T-cell (primary cell): ENCODE results near the gene BPI. TPM values are rescaled to one million over a fixed set of nuclear protein-coding genes. Genes with fewer than 3 reads are reported as not detected.
"Not testable (repeated sequence)": the region's sequence is repeated elsewhere in the genome, so short reads cannot be mapped to it uniquely, and the experiment has no call there.

Experiments
- ATAC-seq, 4 experiments: fragments of 200-7000 bp in 3 of 4; fragments of 150-1000 bp in 1 of 4; cut with Tn5 transposase; replicated peaks in 1 of 4; 1 replicate in 3 of 4; 2 replicates in 1 of 4; pipeline ENCODE4 v1.10.0; 2021; ENCODE audit warnings: moderate library complexity in 3 of 4, mild to moderate bottlenecking in 2 of 4, moderate number of reproducible peaks in 1 of 4
- CTCF ChIA-PET, 2 donors: fragments of 300-600 bp; sonication (Branson Sonifier 250); formaldehyde crosslinking; loops; one replicate each; lab custom pipeline; 2022; ENCODE audit warnings: antibody characterized with exemption in 2 of 2; lab: Charles Lee
- POLR2A ChIA-PET, 2 donors: fragments of 300-600 bp; sonication (Branson Sonifier 250); formaldehyde crosslinking; loops; one replicate each; lab custom pipeline; 2022; ENCODE audit warnings: antibody characterized with exemption in 2 of 2; lab: Charles Lee
- DNase-seq, 35 experiments: peaks; one replicate each; pipeline versions ENCODE4 v3.0.0 to v3.0.0-alpha.2; 2013 to 2023
- H3K27ac ChIP-seq: one replicate; pipeline ENCODE4 v1.5.1; 2013; ENCODE audit warnings: low read length
- H3K27me3 ChIP-seq, 2 experiments: replicated peaks in 1 of 2; 1 replicate in 1 of 2; 2 replicates in 1 of 2; pipeline versions ENCODE4 v1.6.1 to v1.7.0; 2013; ENCODE audit warnings: low read length in 1 of 2, mixed read lengths in 1 of 2; ENCODE audit not compliant: control insufficient read depth in 2 of 2, insufficient read depth in 2 of 2; ENCODE audit errors: extremely low read depth in 1 of 2
- H3K36me3 ChIP-seq, 2 donors: 1 replicate in 1 of 2; 2 replicates in 1 of 2; pipeline versions ENCODE4 v1.6.1 to v1.7.0; 2013; ENCODE audit warnings: low read length in 1 of 2; ENCODE audit not compliant: control insufficient read depth in 2 of 2, insufficient read depth in 1 of 2; ENCODE audit errors: extremely low read depth in 1 of 2
- H3K4me1 ChIP-seq, 2 experiments: 1 replicate in 1 of 2; 2 replicates in 1 of 2; pipeline versions ENCODE4 v1.6.1 to v1.7.0; 2013; ENCODE audit warnings: low read length in 2 of 2, mixed read lengths in 1 of 2; ENCODE audit not compliant: insufficient read depth in 2 of 2, control insufficient read depth in 1 of 2; ENCODE audit errors: extremely low read depth in 1 of 2
- H3K4me3 ChIP-seq, 2 donors: 1 replicate in 1 of 2; 2 replicates in 1 of 2; pipeline versions ENCODE4 v1.5.1 to v1.7.0; 2013; ENCODE audit warnings: mild to moderate bottlenecking in 2 of 2, low read length in 1 of 2, moderate library complexity in 1 of 2; ENCODE audit not compliant: control insufficient read depth in 1 of 2; ENCODE audit errors: extremely low read depth in 1 of 2
- H3K9me3 ChIP-seq: 2 replicates; pipeline ENCODE4 v1.7.0; 2013
- H3K27ac Mint-ChIP-seq, 2 donors: one replicate each; pipeline ENCODE4 v1.8.0; 2020 to 2021; ENCODE audit warnings: mild to moderate bottlenecking in 2 of 2, mixed read lengths in 2 of 2
- H3K27me3 Mint-ChIP-seq, 2 donors: one replicate each; pipeline ENCODE4 v1.8.0; 2021 to 2022; ENCODE audit warnings: mixed read lengths in 2 of 2
- H3K36me3 Mint-ChIP-seq: one replicate; pipeline ENCODE4 v1.8.0; 2021; ENCODE audit warnings: mixed read lengths
- H3K4me1 Mint-ChIP-seq, 3 donors: one replicate each; pipeline ENCODE4 v1.8.0; 2020 to 2022; ENCODE audit warnings: mixed read lengths in 3 of 3, mild to moderate bottlenecking in 1 of 3
- H3K4me3 Mint-ChIP-seq, 3 donors: one replicate each; pipeline ENCODE4 v1.8.0; 2020 to 2022; ENCODE audit warnings: mild to moderate bottlenecking in 3 of 3, mixed read lengths in 3 of 3, moderate library complexity in 3 of 3
- H3K9me3 Mint-ChIP-seq, 3 donors: one replicate each; pipeline ENCODE4 v1.8.0; 2020 to 2022; ENCODE audit warnings: mixed read lengths in 3 of 3
- WGBS: methylation state at CpG from one replicate; pipeline ENCODE4 v1.1.5; 2013; ENCODE audit warnings: missing lambda C conversion rate; ENCODE audit not compliant: insufficient coverage; 5-methylcytosine and 5-hydroxymethylcytosine counted together
- total RNA-seq, 35 experiments: library from RNA in 6 of 35; stranded (reverse) in 6 of 35; fragments of 120-200 nt in 1 of 35; gene quantifications; one replicate each; pipeline versions ENCODE4 v1.2.1 to v1.2.4 and lab custom pipeline; 2013 to 2026

The BPI gene
- not detected for total RNA-seq
- total RNA-seq (2013), result not detected
- total RNA-seq (lab: John Stamatoyannopoulos, UW), result 0 reads per million in 29 experiments

DNA sequence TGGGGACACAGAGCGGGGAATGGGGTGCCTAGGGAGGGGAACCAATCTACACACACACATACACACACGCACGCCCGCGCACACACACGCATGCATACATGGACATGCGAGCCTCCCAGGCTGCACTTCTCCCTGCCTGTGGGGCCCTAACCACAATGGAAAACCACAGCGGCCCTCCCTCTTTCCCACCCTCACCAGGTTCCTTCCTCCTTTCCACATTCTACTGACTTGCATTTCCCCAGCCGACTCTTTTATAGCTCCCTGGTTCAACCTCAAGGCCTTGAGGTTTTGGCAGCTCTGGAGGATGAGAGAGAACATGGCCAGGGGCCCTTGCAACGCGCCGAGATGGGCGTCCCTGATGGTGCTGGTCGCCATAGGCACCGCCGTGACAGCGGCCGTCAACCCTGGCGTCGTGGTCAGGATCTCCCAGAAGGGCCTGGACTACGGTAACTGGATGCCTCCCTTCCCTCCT lies at the start of gene BPI:
BPI (plus strand) TSS at position 249 of the 472 bp plus-strand sequence; CDS start at position 317, 68 bp downstream.
- Histone ChIP-seq H3K27me3 (peaks cover 0 to 66% of the 10 kb centered on the region in 2 experiments), H3K36me3 (no peaks in the 10 kb centered on the region), H3K4me1 (peaks cover 0 to 7% of the 10 kb centered on the region in 2 experiments), H3K27ac (no peak within 1 kb of the TSS), H3K9me3 (no peaks in the 10 kb centered on the region), H3K4me3 (no peak within 1 kb of the TSS)
- H3K4me1 Mint-ChIP-seq, result peaks cover 10 to 20% (median 15%) of the 10 kb centered on the region in 3 donors
- DNase-seq, result peak in 1 of 35 experiments; percentile 33
- WGBS, result 3% methylated on average over 14 of the region's 21 CpGs
- no peak within 1 kb of the TSS for H3K27ac Mint-ChIP-seq
- H3K36me3 Mint-ChIP-seq, result no peaks in the 10 kb centered on the region
- POLR2A ChIA-PET, result no interaction called here
- no peaks in the 10 kb centered on the region for H3K9me3 Mint-ChIP-seq
- ATAC-seq, result peak in 1 of 4 experiments; percentile 37
- H3K27me3 Mint-ChIP-seq, result peaks cover 54 to 60% of the 10 kb centered on the region in 2 donors
- CTCF ChIA-PET, result interaction anchor here in 1 of 2 donors (0.6 kb wide), 1 partner anchor 1652 kb away, joined by 4 read pairs; no protein-coding TSS in a partner anchor
- no peak within 1 kb of the TSS for H3K4me3 Mint-ChIP-seq

DNA sequence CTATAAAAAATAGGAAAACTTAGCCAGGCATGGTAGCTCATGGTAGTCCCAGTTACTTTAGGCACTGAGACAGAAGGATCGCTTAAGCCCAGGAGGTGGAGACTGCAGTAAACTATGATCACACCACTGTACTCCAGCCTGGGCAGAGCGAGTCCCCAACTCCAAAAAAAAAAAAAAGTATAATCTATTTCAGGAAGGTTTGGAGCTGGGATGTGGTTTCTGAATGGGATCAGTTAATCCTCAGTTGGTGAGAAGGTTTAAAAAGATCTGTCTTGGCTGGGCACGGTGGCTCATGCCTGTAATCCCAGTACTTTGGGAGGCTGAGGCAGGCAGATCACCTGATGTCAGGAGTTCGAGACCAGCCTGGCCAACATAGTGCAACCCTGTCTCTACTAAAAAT lies 49.3 kb upstream of the BPI start:
- peaks cover 25 to 37% of the 10 kb centered on the region in 2 donors for H3K27me3 Mint-ChIP-seq
- H3K4me1 Mint-ChIP-seq, DNase-seq, H3K9me3 Mint-ChIP-seq, H3K27ac Mint-ChIP-seq, H3K4me3 Mint-ChIP-seq, H3K4me3 ChIP-seq, ATAC-seq, H3K4me1 ChIP-seq, POLR2A ChIA-PET, H3K36me3 ChIP-seq, H3K27ac ChIP-seq, H3K36me3 Mint-ChIP-seq, H3K9me3 ChIP-seq: not testable (repeated sequence)
- CTCF ChIA-PET, result interaction anchor here in 1 of 2 donors (0.7 kb wide), 1 partner anchor 69 kb away, joined by 4 read pairs; no protein-coding TSS in a partner anchor
- peaks cover 0 to 40% of the 10 kb centered on the region in 2 experiments for H3K27me3 ChIP-seq
- 100% methylated on average over 1 of the region's 4 CpGs for WGBS

DNA sequence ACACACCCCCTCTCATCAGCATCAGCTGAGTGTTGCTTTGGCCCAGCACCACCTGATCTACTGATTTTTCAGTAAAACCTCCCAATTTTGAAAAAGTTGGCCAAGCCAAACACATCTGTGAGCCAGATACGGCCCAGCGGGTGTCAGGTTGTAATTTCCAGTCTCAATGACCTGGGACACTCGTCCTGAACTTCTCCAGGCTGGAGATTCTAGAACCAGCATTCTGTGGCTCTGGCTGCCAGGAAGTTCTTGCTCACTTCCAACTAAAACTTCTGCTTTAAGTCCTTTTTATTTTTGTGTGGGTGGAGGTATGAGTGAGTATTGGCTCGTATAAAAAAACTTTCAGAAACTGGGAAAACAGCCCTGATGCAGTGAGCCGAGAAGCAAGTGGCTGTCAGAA lies 48.6 kb upstream of the BPI start:
- POLR2A ChIA-PET, result no interaction called here
- DNase-seq, result no peak
- Histone ChIP-seq H3K36me3 (no peaks in the 10 kb centered on the region), H3K27ac (no peak overlapping the region), H3K9me3 (no peaks in the 10 kb centered on the region), H3K4me3 (no peak overlapping the region), H3K4me1 (peaks cover 0 to 3% of the 10 kb centered on the region in 2 experiments), H3K27me3 (peaks cover 0 to 46% of the 10 kb centered on the region in 2 experiments)
- CTCF ChIA-PET, result interaction anchor here in 1 of 2 donors (0.7 kb wide), 1 partner anchor 68 kb away, joined by 4 read pairs; no protein-coding TSS in a partner anchor
- ATAC-seq, result no peak
- 82% methylated on average over 4 of the region's 5 CpGs for WGBS
- Mint-ChIP-seq H3K27ac (no peak overlapping the region), H3K27me3 (peaks cover 33 to 44% of the 10 kb centered on the region in 2 donors), H3K36me3 (no peaks in the 10 kb centered on the region), H3K4me1 (peaks cover 0 to 4% (median 3%) of the 10 kb centered on the region in 3 donors), H3K9me3 (no peaks in the 10 kb centered on the region), H3K4me3 (no peak overlapping the region)

DNA sequence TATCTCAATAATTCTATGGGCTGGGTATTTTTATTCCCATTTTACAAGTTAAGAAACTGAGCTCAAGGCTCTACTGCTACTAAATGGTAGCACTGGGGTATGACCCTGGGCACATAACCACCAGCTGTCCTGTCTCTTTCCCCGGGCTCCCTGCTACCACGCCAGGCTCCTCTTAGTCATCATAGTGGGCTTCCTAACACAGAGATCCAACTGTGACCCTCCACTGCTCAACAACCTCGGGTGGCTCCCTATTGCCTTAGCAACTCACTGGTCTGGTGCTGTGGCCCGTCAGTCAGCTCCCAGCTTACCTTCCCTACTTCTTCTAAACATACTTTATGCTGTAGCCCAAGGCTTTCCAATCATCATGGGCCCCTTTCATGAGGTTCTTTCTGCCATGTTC lies 47.9 kb upstream of the BPI start:
- no peaks in the 10 kb centered on the region for H3K36me3 Mint-ChIP-seq
- Histone ChIP-seq H3K4me1 (peaks cover 0 to 4% of the 10 kb centered on the region in 2 experiments), H3K9me3 (no peaks in the 10 kb centered on the region), H3K36me3 (no peaks in the 10 kb centered on the region), H3K4me3 (no peak overlapping the region), H3K27me3 (peaks cover 1 to 50% of the 10 kb centered on the region in 2 experiments), H3K27ac (no peak overlapping the region)
- peaks cover 37 to 48% of the 10 kb centered on the region in 2 donors for H3K27me3 Mint-ChIP-seq
- ChIA-PET POLR2A (no interaction called here), CTCF (no interaction called here)
- 75% methylated on average over 3 of the region's 4 CpGs for WGBS
- H3K27ac Mint-ChIP-seq, result no peak overlapping the region
- DNase-seq (no peak), ATAC-seq (no peak)
- H3K4me3 Mint-ChIP-seq, result no peak overlapping the region
- H3K9me3 Mint-ChIP-seq, result no peaks in the 10 kb centered on the region
- H3K4me1 Mint-ChIP-seq, result peaks cover 3 to 6% (median 4%) of the 10 kb centered on the region in 3 donors

DNA sequence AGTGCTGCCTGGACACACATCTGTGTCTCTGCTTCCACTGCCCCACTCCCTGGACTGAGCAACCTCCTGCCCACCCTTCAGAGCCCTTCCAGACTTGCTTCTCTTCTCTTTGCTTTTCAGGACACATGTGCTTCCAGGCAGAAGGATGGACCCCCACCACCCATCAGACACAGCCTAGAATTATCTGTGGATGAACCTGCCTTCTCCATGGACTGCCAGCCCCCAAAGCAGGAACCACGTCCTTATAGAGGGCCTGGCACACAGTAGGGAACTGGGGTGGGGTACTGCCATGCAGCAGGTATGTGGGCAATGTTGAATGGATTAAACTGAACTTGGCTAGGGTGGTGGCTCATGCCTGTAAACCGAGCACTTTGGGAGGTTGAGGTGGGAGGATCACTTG lies 47.0 kb upstream of the BPI start:
- ATAC-seq, result no peak
- ChIA-PET CTCF (no interaction called here), POLR2A (no interaction called here)
- H3K4me3 ChIP-seq, result no peak overlapping the region
- peaks cover 6 to 8% (median 7%) of the 10 kb centered on the region in 3 donors for H3K4me1 Mint-ChIP-seq
- no peak overlapping the region for H3K27ac ChIP-seq
- H3K36me3 ChIP-seq, result no peaks in the 10 kb centered on the region
- no CpG with 5 or more reads among the region's 2 CpGs for WGBS
- peaks cover 43 to 55% of the 10 kb centered on the region in 2 donors for H3K27me3 Mint-ChIP-seq
- H3K36me3 Mint-ChIP-seq, result no peaks in the 10 kb centered on the region
- no peak overlapping the region for H3K4me3 Mint-ChIP-seq
- no peaks in the 10 kb centered on the region for H3K9me3 Mint-ChIP-seq
- DNase-seq, result no peak
- peaks cover 0 to 4% of the 10 kb centered on the region in 2 experiments for H3K4me1 ChIP-seq
- H3K27me3 ChIP-seq, result peaks cover 4 to 56% of the 10 kb centered on the region in 2 experiments
- H3K27ac Mint-ChIP-seq, result no peak overlapping the region
- no peaks in the 10 kb centered on the region for H3K9me3 ChIP-seq

DNA sequence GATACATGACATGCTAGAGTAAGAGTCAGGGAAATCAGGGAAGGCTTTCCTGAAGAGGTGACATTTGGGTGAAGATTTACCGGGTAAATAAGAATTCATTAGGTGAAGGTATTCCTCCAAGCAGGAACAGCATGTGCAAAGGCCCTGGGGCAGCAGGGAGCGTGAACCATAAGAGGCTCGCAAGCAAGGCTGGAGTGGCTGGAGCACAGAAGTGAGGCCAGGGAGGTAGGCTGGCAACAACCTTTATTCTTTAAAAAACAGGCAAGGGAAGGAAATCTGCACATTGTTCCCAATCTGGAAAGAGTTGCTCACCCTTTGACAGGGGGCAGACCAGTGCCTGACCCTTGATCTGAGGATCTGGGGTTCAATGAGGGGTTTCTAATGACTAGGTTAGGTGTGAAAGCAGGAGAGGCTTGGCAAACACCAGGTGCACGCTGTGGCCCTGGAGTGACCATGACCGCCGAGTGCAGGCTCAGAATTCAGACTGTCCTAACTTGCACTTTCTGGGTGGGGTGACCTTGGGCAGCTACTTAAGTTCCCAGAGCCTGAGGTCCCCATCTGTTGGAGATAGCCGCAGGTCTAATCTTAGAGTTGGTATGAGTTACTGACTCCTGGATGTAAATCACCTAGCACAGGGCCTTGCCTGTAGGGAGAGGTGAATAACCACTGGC lies 45.3 kb upstream of the BPI start:
- ATAC-seq (no peak), DNase-seq (no peak)
- H3K36me3 ChIP-seq, result no peaks in the 10 kb centered on the region
- no peak overlapping the region for H3K27ac ChIP-seq
- peaks cover 44 to 59% of the 10 kb centered on the region in 2 donors for H3K27me3 Mint-ChIP-seq
- H3K27ac Mint-ChIP-seq, result no peak overlapping the region
- no peaks in the 10 kb centered on the region for H3K9me3 ChIP-seq
- peaks cover 6 to 8% (median 7%) of the 10 kb centered on the region in 3 donors for H3K4me1 Mint-ChIP-seq
- peaks cover 0 to 4% of the 10 kb centered on the region in 2 experiments for H3K4me1 ChIP-seq
- 94% methylated on average over 5 of the region's 7 CpGs for WGBS
- ChIA-PET POLR2A (no interaction called here), CTCF (no interaction called here)
- H3K4me3 ChIP-seq, result no peak overlapping the region
- peaks cover 4 to 49% of the 10 kb centered on the region in 2 experiments for H3K27me3 ChIP-seq
- no peaks in the 10 kb centered on the region for H3K9me3 Mint-ChIP-seq
- H3K4me3 Mint-ChIP-seq, result no peak overlapping the region
- no peaks in the 10 kb centered on the region for H3K36me3 Mint-ChIP-seq
